ENCODE data around the gene S100A5.
"Not testable (repeated sequence)": the region's sequence is repeated elsewhere in the genome, so short reads cannot be mapped to it uniquely, and the experiment has no call there.

S100A5 gene

DNA sequence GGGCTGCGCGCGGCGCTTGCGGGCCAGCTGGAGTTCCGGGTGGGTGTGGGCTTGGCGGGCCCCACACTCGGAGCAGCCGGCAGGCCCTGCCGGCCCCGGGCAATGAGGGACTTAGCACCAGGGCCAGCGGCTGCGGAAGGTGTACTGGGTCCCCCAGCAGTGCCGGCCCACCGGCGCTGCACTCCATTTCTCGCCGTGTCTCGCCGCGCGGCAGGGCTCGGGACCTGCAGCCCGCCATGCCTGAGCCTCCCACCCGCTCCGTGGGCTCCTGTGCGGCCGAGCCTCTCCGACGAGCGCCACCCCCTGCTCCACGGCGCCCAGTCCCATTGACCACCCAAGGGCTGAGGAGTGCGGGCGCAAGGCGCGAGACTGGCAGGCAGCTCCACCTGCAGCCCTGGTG is 18.9 kb downstream of the S100A5 start:
- not testable (repeated sequence) for H3K36me3 ChIP-seq (ENCODE audit: control insufficient read depth, low read depth, low read length); H3K4me3 ChIP-seq (ENCODE audit: low read length); H3K27me3 ChIP-seq (ENCODE audit: control insufficient read depth, insufficient read depth, low read length); H3K9me3 ChIP-seq (ENCODE audit: control insufficient read depth, low read depth, low read length); H3K27ac ChIP-seq (ENCODE audit: low read length); H3K9ac ChIP-seq (ENCODE audit: low read length)
- peaks cover 11% of the 10 kb centered on the region for H3K4me1 ChIP-seq (ENCODE audit: control insufficient read depth, low read depth, low read length)

DNA sequence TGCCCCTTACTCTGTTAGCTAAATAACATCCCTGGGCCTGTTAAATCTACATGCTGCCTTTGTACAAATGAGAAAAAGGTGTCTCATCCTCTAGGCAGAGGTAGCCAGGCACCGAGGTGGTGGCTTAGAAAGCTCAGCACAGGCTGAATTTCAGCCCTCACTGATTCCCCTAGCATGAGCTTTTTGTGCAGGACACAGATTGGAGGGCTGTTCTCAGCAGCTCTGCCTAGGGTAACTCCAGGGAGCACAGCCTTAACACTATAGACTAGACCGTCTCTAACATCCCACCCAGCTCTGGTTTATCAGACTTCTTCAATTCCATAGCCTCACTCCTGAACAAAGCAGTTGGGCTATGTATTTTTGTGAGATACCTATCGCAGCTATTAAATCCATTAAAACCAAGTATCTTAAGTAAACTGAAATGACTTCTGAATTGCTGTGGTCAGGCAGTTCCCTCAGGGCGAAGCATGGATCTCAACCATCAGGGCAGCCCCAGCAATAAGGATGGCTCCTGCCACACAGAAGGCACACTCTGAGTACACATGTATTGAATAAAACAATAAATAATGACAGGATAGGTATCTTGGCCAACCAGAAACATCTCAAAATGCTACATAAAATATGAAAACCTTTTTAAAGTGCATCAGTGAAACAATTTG is 19.8 kb downstream of the S100A5 start:
- Histone ChIP-seq H3K27me3 (ENCODE audit: control insufficient read depth, insufficient read depth, low read length) (no peaks in the 10 kb centered on the region), H3K4me3 (ENCODE audit: low read length) (no peak overlapping the region), H3K4me1 (ENCODE audit: control insufficient read depth, low read depth, low read length) (peaks cover 11% of the 10 kb centered on the region), H3K27ac (ENCODE audit: low read length) (no peak overlapping the region), H3K9ac (ENCODE audit: low read length) (no peak overlapping the region), H3K9me3 (ENCODE audit: control insufficient read depth, low read depth, low read length) (no peaks in the 10 kb centered on the region), H3K36me3 (ENCODE audit: control insufficient read depth, low read depth, low read length) (no peaks in the 10 kb centered on the region)

DNA sequence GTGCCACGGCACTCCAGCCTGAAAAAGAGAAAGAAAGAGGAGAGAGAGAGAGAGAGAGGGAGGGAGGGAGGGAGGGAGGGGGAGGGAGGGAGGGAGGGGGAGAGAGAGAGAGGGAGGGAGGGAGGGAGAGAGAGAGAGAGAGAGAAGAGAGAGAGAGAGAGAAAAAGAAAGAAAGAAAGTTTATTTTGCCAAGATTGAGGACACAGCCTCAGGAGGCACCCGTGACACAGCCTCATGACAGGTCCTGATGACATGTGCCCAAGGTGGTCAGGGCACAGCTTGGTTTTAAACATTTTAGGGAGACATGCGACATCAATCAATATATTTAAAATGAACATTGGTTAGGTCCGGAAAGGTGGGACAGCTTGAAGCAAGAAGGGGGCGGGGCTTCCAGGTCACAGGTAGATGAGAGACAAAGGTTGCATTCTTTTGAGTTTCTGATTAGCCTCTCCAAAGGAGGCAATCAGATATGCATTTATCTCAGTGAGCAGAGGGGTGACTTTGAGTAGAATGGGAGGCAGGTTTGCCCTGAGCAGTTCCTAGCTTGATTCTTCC is 20.5 kb downstream of the S100A5 start:
- not testable (repeated sequence) for H3K4me1 ChIP-seq (ENCODE audit: control insufficient read depth, low read depth, low read length); H3K9me3 ChIP-seq (ENCODE audit: control insufficient read depth, low read depth, low read length); H3K27ac ChIP-seq (ENCODE audit: low read length); H3K9ac ChIP-seq (ENCODE audit: low read length); H3K27me3 ChIP-seq (ENCODE audit: control insufficient read depth, insufficient read depth, low read length); H3K36me3 ChIP-seq (ENCODE audit: control insufficient read depth, low read depth, low read length); H3K4me3 ChIP-seq (ENCODE audit: low read length)

DNA sequence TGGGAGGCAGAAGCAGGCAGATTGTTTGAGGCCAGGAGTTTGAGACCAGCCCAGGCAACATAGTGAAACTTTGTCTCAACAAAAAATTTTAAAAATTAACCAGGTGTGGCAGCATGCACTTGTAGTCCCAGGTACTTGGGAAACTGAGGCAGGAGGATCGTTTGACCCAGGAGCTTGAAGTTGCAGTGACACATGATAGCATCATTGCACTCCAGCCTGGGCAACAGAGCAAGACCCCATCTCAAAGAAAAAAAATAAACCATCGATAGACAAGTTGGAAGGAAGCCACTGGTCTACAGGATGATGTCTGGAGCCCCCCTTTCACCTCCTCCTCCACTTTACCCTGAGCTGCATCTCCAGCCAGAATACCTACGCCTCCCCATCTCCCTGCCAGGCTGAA is 21.5 kb downstream of the S100A5 start:
- Histone ChIP-seq H3K4me1 (ENCODE audit: control insufficient read depth, low read depth, low read length) (peaks cover 7% of the 10 kb centered on the region), H3K27ac (ENCODE audit: low read length) (no peak overlapping the region), H3K9me3 (ENCODE audit: control insufficient read depth, low read depth, low read length) (no peaks in the 10 kb centered on the region), H3K9ac (ENCODE audit: low read length) (no peak overlapping the region), H3K36me3 (ENCODE audit: control insufficient read depth, low read depth, low read length) (no peaks in the 10 kb centered on the region), H3K4me3 (ENCODE audit: low read length) (no peak overlapping the region), H3K27me3 (ENCODE audit: control insufficient read depth, insufficient read depth, low read length) (no peaks in the 10 kb centered on the region)

DNA sequence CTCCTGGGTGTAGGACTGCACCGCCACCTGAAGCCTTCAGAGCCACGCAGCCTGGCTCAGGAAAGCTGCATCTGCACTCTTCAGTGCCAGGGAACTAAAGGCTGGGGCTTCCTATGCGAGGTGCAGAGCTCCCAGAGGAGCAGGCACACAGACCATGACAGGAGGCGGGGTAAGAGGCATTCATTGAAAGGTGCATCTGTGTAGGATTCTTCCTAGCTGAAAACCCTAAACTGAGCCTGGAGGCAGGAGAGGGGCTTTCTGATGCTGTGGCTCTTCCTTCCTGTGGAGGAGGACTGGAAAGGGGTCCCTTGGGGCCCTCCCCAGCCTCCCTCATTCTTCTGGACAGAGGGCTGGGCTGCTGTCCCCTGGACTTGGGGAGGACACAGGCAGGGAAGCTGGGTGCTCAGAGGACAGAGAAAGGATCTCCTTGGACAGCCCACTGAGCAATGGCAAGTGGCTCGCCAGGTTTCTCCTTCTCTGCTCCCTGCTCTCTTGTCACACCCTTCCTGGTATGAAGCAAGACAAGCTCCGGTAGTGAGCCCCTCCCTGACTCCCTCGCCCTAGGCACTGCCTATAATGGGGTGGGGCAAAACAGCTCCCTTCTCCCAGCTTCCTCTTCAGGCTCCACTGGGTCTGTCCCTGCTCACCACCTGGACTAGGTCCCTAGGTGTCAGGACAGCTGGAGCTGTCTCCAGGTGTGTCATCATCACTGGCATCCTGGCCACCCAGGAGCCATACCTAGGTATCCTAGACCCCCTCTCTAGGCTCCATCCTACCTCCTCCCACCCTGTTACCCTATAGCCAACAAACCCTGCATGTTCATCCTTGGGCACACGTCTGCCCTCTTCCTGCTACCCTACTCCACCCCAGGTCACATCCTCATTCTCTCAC is 25.0 kb downstream of the S100A5 start:
- Histone ChIP-seq H3K9me3 (ENCODE audit: control insufficient read depth, low read depth, low read length) (no peaks in the 10 kb centered on the region), H3K9ac (ENCODE audit: low read length) (no peak overlapping the region), H3K4me3 (ENCODE audit: low read length) (no peak overlapping the region), H3K27me3 (ENCODE audit: control insufficient read depth, insufficient read depth, low read length) (peaks cover 6% of the 10 kb centered on the region), H3K36me3 (ENCODE audit: control insufficient read depth, low read depth, low read length) (no peaks in the 10 kb centered on the region), H3K27ac (ENCODE audit: low read length) (no peak overlapping the region), H3K4me1 (ENCODE audit: control insufficient read depth, low read depth, low read length) (peaks cover 6% of the 10 kb centered on the region)

DNA sequence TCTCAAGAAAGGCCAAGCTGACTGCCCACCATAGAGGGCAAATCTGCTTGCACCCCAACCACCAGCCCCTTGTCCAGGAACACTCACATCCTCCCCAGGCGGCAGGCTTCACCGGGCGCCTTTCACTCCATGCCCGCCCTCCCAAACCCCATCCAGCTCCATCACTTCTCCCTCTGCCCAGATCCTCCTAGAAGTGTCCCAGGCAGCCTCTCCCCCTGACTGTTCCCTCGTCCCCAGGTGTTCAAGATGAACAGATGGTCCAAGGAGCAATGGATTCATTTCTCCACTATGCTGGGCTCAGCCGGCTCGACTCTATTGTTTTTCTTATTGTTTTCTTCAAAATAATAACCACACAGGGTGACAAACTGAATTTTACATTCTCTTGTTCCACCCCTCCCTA is 27.1 kb downstream of the S100A5 start:
- Histone ChIP-seq H3K27ac (ENCODE audit: low read length) (no peak overlapping the region), H3K27me3 (ENCODE audit: control insufficient read depth, insufficient read depth, low read length) (peaks cover 6% of the 10 kb centered on the region), H3K9ac (ENCODE audit: low read length) (no peak overlapping the region), H3K9me3 (ENCODE audit: control insufficient read depth, low read depth, low read length) (no peaks in the 10 kb centered on the region), H3K4me1 (ENCODE audit: control insufficient read depth, low read depth, low read length) (no peaks in the 10 kb centered on the region), H3K36me3 (ENCODE audit: control insufficient read depth, low read depth, low read length) (no peaks in the 10 kb centered on the region), H3K4me3 (ENCODE audit: low read length) (no peak overlapping the region)

DNA sequence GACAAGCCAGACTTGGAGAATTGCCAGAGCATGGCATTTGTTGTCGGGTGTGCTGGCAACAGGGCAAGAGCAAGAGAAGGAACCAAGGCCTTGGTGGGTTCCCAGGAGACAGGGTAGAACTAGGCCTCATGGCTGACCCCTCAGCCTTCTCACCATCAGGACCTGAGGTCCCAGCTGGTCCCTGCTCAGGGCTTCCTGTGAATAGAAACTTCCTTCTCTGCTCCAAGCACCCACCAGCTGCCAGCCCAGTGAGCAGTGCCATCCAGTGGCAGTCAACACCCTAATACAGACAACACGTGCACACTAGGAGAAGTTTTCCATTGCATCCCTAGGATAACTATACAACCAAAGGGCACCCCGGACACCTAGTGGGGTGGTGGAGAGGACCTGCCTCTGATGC is 27.7 kb downstream of the S100A5 start:
- Histone ChIP-seq H3K9ac (ENCODE audit: low read length) (no peak overlapping the region), H3K27me3 (ENCODE audit: control insufficient read depth, insufficient read depth, low read length) (peaks cover 6% of the 10 kb centered on the region), H3K27ac (ENCODE audit: low read length) (no peak overlapping the region), H3K36me3 (ENCODE audit: control insufficient read depth, low read depth, low read length) (no peaks in the 10 kb centered on the region), H3K4me3 (ENCODE audit: low read length) (no peak overlapping the region), H3K4me1 (ENCODE audit: control insufficient read depth, low read depth, low read length) (no peaks in the 10 kb centered on the region), H3K9me3 (ENCODE audit: control insufficient read depth, low read depth, low read length) (no peaks in the 10 kb centered on the region)

DNA sequence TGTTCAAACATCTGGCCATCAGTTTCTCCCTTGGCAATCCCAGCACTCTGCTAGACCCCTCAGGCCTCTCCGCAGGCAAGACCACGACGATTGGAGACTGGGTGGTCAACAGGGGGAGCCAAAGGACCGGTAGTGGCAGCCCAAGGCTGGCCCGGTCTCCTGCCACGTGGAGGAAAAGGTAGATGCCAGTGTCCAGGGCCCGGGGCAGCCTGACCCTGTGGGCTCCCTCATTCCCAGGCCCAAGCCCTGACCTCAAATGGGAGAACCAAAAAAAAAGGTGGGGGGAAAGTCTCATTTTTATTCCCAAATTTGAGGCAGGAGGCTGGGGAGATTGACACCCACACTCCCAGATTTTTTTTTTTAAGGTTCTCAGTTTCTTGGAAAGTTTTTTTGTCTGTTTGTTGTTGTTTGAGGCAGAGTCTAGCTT is 29.7 kb downstream of the S100A5 start:
- Histone ChIP-seq H3K9me3 (ENCODE audit: control insufficient read depth, low read depth, low read length) (no peaks in the 10 kb centered on the region), H3K27ac (ENCODE audit: low read length) (no peak overlapping the region), H3K9ac (ENCODE audit: low read length) (no peak overlapping the region), H3K4me1 (ENCODE audit: control insufficient read depth, low read depth, low read length) (no peaks in the 10 kb centered on the region), H3K27me3 (ENCODE audit: control insufficient read depth, insufficient read depth, low read length) (peaks cover 6% of the 10 kb centered on the region), H3K36me3 (ENCODE audit: control insufficient read depth, low read depth, low read length) (no peaks in the 10 kb centered on the region), H3K4me3 (ENCODE audit: low read length) (no peak overlapping the region)

DNA sequence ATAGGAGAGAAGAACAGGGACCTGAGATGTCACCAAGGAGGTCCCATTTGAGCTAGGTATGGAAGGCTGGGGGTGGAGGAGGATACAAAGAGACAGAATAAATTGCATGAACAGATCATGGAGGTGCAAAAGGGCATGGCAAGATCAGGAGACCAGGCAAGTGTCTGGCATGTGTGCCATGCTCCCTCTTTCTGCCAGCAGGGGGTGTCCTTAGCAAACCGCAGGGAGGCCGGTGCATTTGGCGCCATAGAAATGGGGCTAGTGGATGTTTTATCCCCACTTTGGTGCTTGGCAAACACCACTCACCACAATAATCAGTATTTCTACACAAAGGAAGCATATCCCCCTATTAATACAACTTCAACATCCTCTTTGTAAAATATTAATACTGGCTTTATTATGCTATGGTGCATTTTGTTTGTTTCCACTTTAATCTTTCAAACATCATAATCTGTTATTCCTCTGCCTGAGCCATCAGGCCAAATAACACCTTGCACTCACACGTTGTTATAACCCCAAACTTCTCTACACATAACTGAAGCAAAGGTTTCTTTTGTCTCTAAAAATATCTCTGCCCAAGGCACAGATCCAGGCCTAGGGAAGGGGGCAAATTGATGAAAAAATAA is 30.9 kb downstream of the S100A5 start:
- Histone ChIP-seq H3K4me1 (ENCODE audit: control insufficient read depth, low read depth, low read length) (no peaks in the 10 kb centered on the region), H3K36me3 (ENCODE audit: control insufficient read depth, low read depth, low read length) (no peaks in the 10 kb centered on the region), H3K4me3 (ENCODE audit: low read length) (no peak overlapping the region), H3K9me3 (ENCODE audit: control insufficient read depth, low read depth, low read length) (no peaks in the 10 kb centered on the region), H3K27ac (ENCODE audit: low read length) (no peak overlapping the region), H3K27me3 (ENCODE audit: control insufficient read depth, insufficient read depth, low read length) (peaks cover 6% of the 10 kb centered on the region), H3K9ac (ENCODE audit: low read length) (no peak overlapping the region)

DNA sequence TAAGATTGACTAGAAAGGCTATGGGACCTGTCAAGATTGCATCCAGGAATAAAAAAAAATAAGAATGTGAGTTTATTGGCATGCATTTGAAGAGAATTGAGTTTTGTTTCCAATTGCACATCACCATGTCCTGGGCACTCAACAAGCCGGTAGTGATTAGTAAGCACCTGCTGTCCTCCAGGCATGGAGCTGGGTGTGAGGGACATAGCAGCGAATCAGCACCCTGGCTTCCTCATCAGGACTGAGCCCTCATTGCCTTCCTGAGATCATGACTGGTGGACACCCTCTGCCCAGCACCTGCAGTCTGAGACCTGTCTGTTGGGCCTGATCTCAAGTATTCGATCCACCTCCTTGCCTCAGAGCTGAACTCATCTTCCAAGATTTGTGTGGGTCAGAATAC is 31.7 kb downstream of the S100A5 start:
- Histone ChIP-seq H3K4me3 (ENCODE audit: low read length) (no peak overlapping the region), H3K36me3 (ENCODE audit: control insufficient read depth, low read depth, low read length) (no peaks in the 10 kb centered on the region), H3K27ac (ENCODE audit: low read length) (no peak overlapping the region), H3K9ac (ENCODE audit: low read length) (no peak overlapping the region), H3K27me3 (ENCODE audit: control insufficient read depth, insufficient read depth, low read length) (peaks cover 6% of the 10 kb centered on the region), H3K9me3 (ENCODE audit: control insufficient read depth, low read depth, low read length) (no peaks in the 10 kb centered on the region), H3K4me1 (ENCODE audit: control insufficient read depth, low read depth, low read length) (no peaks in the 10 kb centered on the region)

DNA sequence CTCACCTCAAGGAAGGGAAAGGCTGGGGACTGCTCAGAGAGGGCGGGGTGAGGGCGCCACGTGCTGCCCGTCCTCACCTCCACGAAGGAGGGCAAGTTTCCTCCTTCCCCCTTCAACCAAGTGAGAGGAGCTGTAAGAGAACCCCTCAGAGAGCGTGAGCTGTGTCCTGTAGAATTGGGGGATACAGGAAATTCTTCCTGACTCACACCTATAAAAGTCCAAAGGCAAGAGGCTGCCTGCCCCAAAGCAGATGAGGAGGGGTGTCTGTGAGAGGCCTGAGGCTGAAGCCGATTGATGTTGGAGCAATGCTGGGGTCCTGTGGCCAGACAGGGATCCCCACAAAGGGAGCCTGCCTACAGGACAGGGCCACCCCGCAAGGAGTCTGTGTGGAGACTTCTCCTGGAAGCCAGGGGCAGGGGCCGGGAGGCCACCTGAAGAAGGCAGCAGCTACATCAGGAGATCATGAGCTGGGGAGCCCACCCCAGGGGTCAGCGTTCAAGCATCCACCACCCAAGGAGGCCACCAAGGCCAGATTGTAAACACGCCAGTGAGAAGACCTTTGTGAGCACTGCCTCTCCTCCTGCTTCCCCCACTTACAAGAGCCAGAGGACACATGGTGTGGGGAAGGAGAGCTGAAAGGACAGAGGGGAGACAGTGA is 32.7 kb downstream of the S100A5 start:
- Histone ChIP-seq H3K27me3 (ENCODE audit: control insufficient read depth, insufficient read depth, low read length) (peaks cover 6% of the 10 kb centered on the region), H3K36me3 (ENCODE audit: control insufficient read depth, low read depth, low read length) (no peaks in the 10 kb centered on the region), H3K27ac (ENCODE audit: low read length) (no peak overlapping the region), H3K4me3 (ENCODE audit: low read length) (no peak overlapping the region), H3K9ac (ENCODE audit: low read length) (no peak overlapping the region), H3K9me3 (ENCODE audit: control insufficient read depth, low read depth, low read length) (no peaks in the 10 kb centered on the region), H3K4me1 (ENCODE audit: control insufficient read depth, low read depth, low read length) (no peaks in the 10 kb centered on the region)
